HG03442 (cell line): ENCODE measurements around the gene STK39.
"Not testable (repeated sequence)": the region's sequence is repeated elsewhere in the genome, so short reads cannot be mapped to it uniquely, and the experiment has no call there.

Source experiments
- ATAC-seq: cut with Tn5 transposase; IDR thresholded peaks from one replicate; pipeline ENCODE4 v1.9.1; 2021; ENCODE audit warnings: mild to moderate bottlenecking, moderate library complexity; ENCODE audit not compliant: unreplicated experiment

Gene STK39

GRCh38 chr2:168105127-168105683, 142.2 kb downstream of the STK39 start:
- no peak for ATAC-seq

- ATAC-seq, result no peak
Measured at GRCh38 chr2:168097431-168097830, 150.0 kb downstream of the STK39 start.

- ATAC-seq, result no peak
Measured at GRCh38 chr2:168096158-168096557, 151.2 kb downstream of the STK39 start.

- ATAC-seq, result no peak
Measured at GRCh38 chr2:168091986-168092385, 155.4 kb downstream of the STK39 start.

- peak; percentile 86 for ATAC-seq
Measured at GRCh38 chr2:168090366-168091135, 156.8 kb downstream of the STK39 start.

GRCh38 chr2:168089200-168089599, 158.2 kb downstream of the STK39 start:
- peak; percentile 39 for ATAC-seq

GRCh38 chr2:168087401-168087800, 160.0 kb downstream of the STK39 start:
- no peak for ATAC-seq

GRCh38 chr2:168086851-168087250, 160.5 kb downstream of the STK39 start:
- ATAC-seq, result no peak

GRCh38 chr2:168085801-168086361, 161.5 kb downstream of the STK39 start:
- no peak for ATAC-seq

- ATAC-seq, result no peak
Measured at GRCh38 chr2:168084288-168084687, 163.1 kb downstream of the STK39 start.

GRCh38 chr2:168081452-168081851, 165.9 kb downstream of the STK39 start:
- not testable (repeated sequence) for ATAC-seq

GRCh38 chr2:168079236-168079635, 168.2 kb downstream of the STK39 start:
- no peak for ATAC-seq

GRCh38 chr2:168076731-168077130, 170.7 kb downstream of the STK39 start:
- ATAC-seq, result no peak

- no peak for ATAC-seq
Measured at GRCh38 chr2:168075446-168075845, 171.9 kb downstream of the STK39 start.

GRCh38 chr2:168072626-168073303, 174.6 kb downstream of the STK39 start:
- no peak for ATAC-seq

- ATAC-seq, result no peak
Measured at GRCh38 chr2:168064011-168064998, 183.1 kb downstream of the STK39 start.

GRCh38 chr2:168062936-168063335, 184.5 kb downstream of the STK39 start:
- ATAC-seq, result no peak

- ATAC-seq, result no peak
Measured at GRCh38 chr2:168062054-168062453, 185.3 kb downstream of the STK39 start.

- ATAC-seq, result no peak
Measured at GRCh38 chr2:168060986-168061750, 186.2 kb downstream of the STK39 start.

GRCh38 chr2:168059758-168060157, 187.6 kb downstream of the STK39 start:
- no peak for ATAC-seq
